Thymus (tissue), 11 donors: Measurements from ENCODE around the gene ARHGEF1. TPM values are rescaled to one million over a fixed set of nuclear protein-coding genes. Genes with fewer than 3 reads are reported as not detected.

Experiments used
- DNase-seq, 9 donors: peaks; one replicate each; pipeline ENCODE4 v3.0.0-alpha.2; 2013; ENCODE audit warnings: low spot score in 9 of 9, low read depth in 6 of 9, missing footprints in 1 of 9
- H3K27ac ChIP-seq, 2 donors: one replicate each; pipeline ENCODE4 v1.5.1; 2013; ENCODE audit warnings: control low read depth in 1 of 2, low read depth in 1 of 2, low read length in 1 of 2, mild to moderate bottlenecking in 1 of 2, moderate library complexity in 1 of 2
- H3K27me3 ChIP-seq, 2 donors: one replicate each; pipeline ENCODE4 v1.5.1; 2013; ENCODE audit warnings: low read length in 1 of 2; ENCODE audit not compliant: control insufficient read depth in 2 of 2, insufficient read depth in 1 of 2
- H3K36me3 ChIP-seq, 2 donors: one replicate each; pipeline ENCODE4 v1.5.1; 2013; ENCODE audit warnings: low read length in 1 of 2, mild to moderate bottlenecking in 1 of 2, moderate library complexity in 1 of 2; ENCODE audit not compliant: control insufficient read depth in 2 of 2, insufficient read depth in 2 of 2
- H3K4me1 ChIP-seq, 2 donors: one replicate each; pipeline ENCODE4 v1.5.1; 2013; ENCODE audit warnings: low read length in 2 of 2; ENCODE audit not compliant: control insufficient read depth in 2 of 2, insufficient read depth in 2 of 2
- H3K4me3 ChIP-seq, 2 donors: one replicate each; pipeline ENCODE4 v1.5.1; 2013; ENCODE audit warnings: low read length in 2 of 2, control low read depth in 1 of 2, mild to moderate bottlenecking in 1 of 2
- H3K9me3 ChIP-seq, 2 donors: one replicate each; pipeline ENCODE4 v1.5.1; 2013; ENCODE audit warnings: low read length in 1 of 2, mild to moderate bottlenecking in 1 of 2; ENCODE audit not compliant: control insufficient read depth in 2 of 2, insufficient read depth in 1 of 2
- WGBS: extraction: QIAGEN DNeasy Blood & Tissue Kit; methylation state at CpG from one replicate; pipeline ENCODE4 v1.1.7; 2013; 5-methylcytosine and 5-hydroxymethylcytosine counted together
- polyA plus RNA-seq: library from polyadenylated mRNA; stranded (reverse); fragments of 200-250 nt; gene quantifications from one replicate; pipeline ENCODE4 v1.2.3, GENCODE V29; 2013
- total RNA-seq: library from RNA; stranded (reverse); fragments of 120-200 nt; gene quantifications from one replicate; pipeline ENCODE4 v1.2.4, GENCODE V29; 2013
- donor health status: healthy.

ARHGEF1 gene
- total and polyA plus RNA-seq, 2 donors, result 94.3 to 630 TPM

GRCh38 chr19:41929536-41930071, 46.6 kb downstream of the ARHGEF1 start:
- WGBS, result 40% methylated on average over 14 of the region's 14 CpGs
- peaks cover 43 to 96% of the 10 kb centered on the region in 2 donors for H3K27me3 ChIP-seq
- H3K36me3 ChIP-seq, result no peaks in the 10 kb centered on the region
- H3K4me1 ChIP-seq, result peaks cover 14 to 42% of the 10 kb centered on the region in 2 donors
- H3K9me3 ChIP-seq, result peaks cover 1 to 3% of the 10 kb centered on the region in 2 donors
- no peak overlapping the region for H3K4me3 ChIP-seq
- DNase-seq, result no peak
- no peak overlapping the region for H3K27ac ChIP-seq

- WGBS, result 20% methylated on average over 7 of the region's 7 CpGs
- Histone ChIP-seq H3K36me3 (no peaks in the 10 kb centered on the region), H3K9me3 (peaks cover 0 to 1% of the 10 kb centered on the region in 2 donors), H3K4me3 (no peak overlapping the region), H3K4me1 (peaks cover 14 to 45% of the 10 kb centered on the region in 2 donors), H3K27me3 (peaks cover 42 to 96% of the 10 kb centered on the region in 2 donors), H3K27ac (no peak overlapping the region)
- peak in 1 of 9 donors; percentile 57 for DNase-seq
Measured at GRCh38 chr19:41930322-41930722, 47.3 kb downstream of the ARHGEF1 start.

- H3K4me1 ChIP-seq, result peaks cover 14 to 45% of the 10 kb centered on the region in 2 donors
- peak in 1 of 9 donors; percentile 45 for DNase-seq
- H3K27me3 ChIP-seq, result peaks cover 45 to 96% of the 10 kb centered on the region in 2 donors
Measured at GRCh38 chr19:41930926-41931592, 48.1 kb downstream of the ARHGEF1 start.

GRCh38 chr19:41932259-41932719, 49.3 kb downstream of the ARHGEF1 start:
- 77% methylated on average over 11 of the region's 11 CpGs for WGBS
- H3K4me3 ChIP-seq, result no peak overlapping the region
- peaks cover 0 to 1% of the 10 kb centered on the region in 2 donors for H3K9me3 ChIP-seq
- H3K36me3 ChIP-seq, result no peaks in the 10 kb centered on the region
- no peak overlapping the region for H3K27ac ChIP-seq
- H3K4me1 ChIP-seq, result peaks cover 14 to 45% of the 10 kb centered on the region in 2 donors
- DNase-seq, result no peak
- H3K27me3 ChIP-seq, result peaks cover 37 to 96% of the 10 kb centered on the region in 2 donors

More at GRCh38 chr19:41930926-41931592, 48.1 kb downstream of the ARHGEF1 start:
- H3K4me3 ChIP-seq, result no peak overlapping the region
- 29% methylated on average over 17 of the region's 17 CpGs for WGBS
- no peak overlapping the region for H3K27ac ChIP-seq
- peaks cover 0 to 1% of the 10 kb centered on the region in 2 donors for H3K9me3 ChIP-seq
- H3K36me3 ChIP-seq, result no peaks in the 10 kb centered on the region

GRCh38 chr19:41932720-41933332, 49.8 kb downstream of the ARHGEF1 start:
- WGBS, result 89% methylated on average over 29 of the region's 29 CpGs
- H3K27ac ChIP-seq, result no peak overlapping the region
- peaks cover 0 to 1% of the 10 kb centered on the region in 2 donors for H3K9me3 ChIP-seq
- peaks cover 35 to 96% of the 10 kb centered on the region in 2 donors for H3K27me3 ChIP-seq
- no peak overlapping the region for H3K4me3 ChIP-seq
- no peaks in the 10 kb centered on the region for H3K36me3 ChIP-seq
- H3K4me1 ChIP-seq, result peaks cover 14 to 43% of the 10 kb centered on the region in 2 donors
- no peak for DNase-seq

- no peaks in the 10 kb centered on the region for H3K9me3 ChIP-seq
- H3K27ac ChIP-seq, result no peak overlapping the region
- H3K4me3 ChIP-seq, result no peak overlapping the region
- DNase-seq, result no peak
- H3K36me3 ChIP-seq, result no peaks in the 10 kb centered on the region
- H3K4me1 ChIP-seq, result peaks cover 14 to 36% of the 10 kb centered on the region in 2 donors
- 71% methylated on average over 7 of the region's 7 CpGs for WGBS
- H3K27me3 ChIP-seq, result peaks cover 25 to 90% of the 10 kb centered on the region in 2 donors
Measured at GRCh38 chr19:41933693-41934426, 50.9 kb downstream of the ARHGEF1 start.

GRCh38 chr19:41934849-41935374, 51.9 kb downstream of the ARHGEF1 start:
- Histone ChIP-seq H3K4me3 (no peak overlapping the region), H3K27ac (no peak overlapping the region), H3K9me3 (no peaks in the 10 kb centered on the region), H3K27me3 (peaks cover 23 to 89% of the 10 kb centered on the region in 2 donors), H3K4me1 (peaks cover 8 to 28% of the 10 kb centered on the region in 2 donors), H3K36me3 (no peaks in the 10 kb centered on the region)
- 46% methylated on average over 7 of the region's 7 CpGs for WGBS
- DNase-seq, result peak in 5 of 9 donors; percentile 63 to 81 (median 67)

- H3K27me3 ChIP-seq, result peaks cover 21 to 89% of the 10 kb centered on the region in 2 donors
- DNase-seq, result no peak
- 62% methylated on average over 26 of the region's 26 CpGs for WGBS
- H3K27ac ChIP-seq, result no peak overlapping the region
- H3K4me1 ChIP-seq, result peaks cover 0 to 24% of the 10 kb centered on the region in 2 donors
- H3K36me3 ChIP-seq, result no peaks in the 10 kb centered on the region
- H3K9me3 ChIP-seq, result no peaks in the 10 kb centered on the region
- no peak overlapping the region for H3K4me3 ChIP-seq
Measured at GRCh38 chr19:41935760-41936415, 52.9 kb downstream of the ARHGEF1 start.
